CD14-positive monocyte (primary cell): Measurements from ENCODE around the gene ABCC4. TPM values are rescaled to one million over a fixed set of nuclear protein-coding genes. Genes with fewer than 3 reads are reported as not detected.
A peak's percentile ranks its signal among the peaks of the same experiment; 100 is the strongest.

Experiments used
- DNase-seq, 3 donors: peaks; one replicate each; pipeline ENCODE4 v3.0.0-alpha.2; 2011 to 2022
- H2AFZ ChIP-seq: 2 replicates; pipeline ENCODE4 v1.6.0; 2012; ENCODE audit warnings: mild to moderate bottlenecking, low read depth, low read length, inconsistent platforms; ENCODE audit not compliant: insufficient read depth, poor library complexity, severe bottlenecking
- H3K27ac ChIP-seq, 2 donors: 1 replicate in 1 of 2; 2 replicates in 1 of 2; pipeline ENCODE4 v1.5.1; 2012 to 2013; ENCODE audit warnings: low read length in 2 of 2, control low read depth in 1 of 2, inconsistent platforms in 1 of 2, low read depth in 1 of 2, mild to moderate bottlenecking in 1 of 2
- H3K27me3 ChIP-seq, 2 donors: one replicate each; pipeline versions ENCODE4 v1.6.0 to v1.6.1; 2011 to 2013; ENCODE audit warnings: low read length in 2 of 2; ENCODE audit not compliant: control insufficient read depth in 2 of 2, insufficient read depth in 2 of 2
- H3K36me3 ChIP-seq, 2 donors: replicated peaks in 1 of 2; 1 replicate in 1 of 2; 2 replicates in 1 of 2; pipeline versions ENCODE4 v1.5.1 to v1.6.1; 2012 to 2013; ENCODE audit warnings: low read length in 2 of 2, control low read depth in 1 of 2, inconsistent platforms in 1 of 2, mild to moderate bottlenecking in 1 of 2; ENCODE audit not compliant: insufficient read depth in 2 of 2, control insufficient read depth in 1 of 2
- H3K4me1 ChIP-seq, 2 donors: 1 replicate in 1 of 2; 2 replicates in 1 of 2; pipeline versions ENCODE4 v1.5.1 to v1.6.1; 2012 to 2013; ENCODE audit warnings: low read length in 2 of 2, control low read depth in 1 of 2, inconsistent platforms in 1 of 2, mild to moderate bottlenecking in 1 of 2, moderate library complexity in 1 of 2; ENCODE audit not compliant: insufficient read depth in 2 of 2, control insufficient read depth in 1 of 2
- H3K4me2 ChIP-seq: replicated peaks from 2 replicates; pipeline ENCODE3; 2012; ENCODE audit warnings: low read length, moderate library complexity, mild to moderate bottlenecking; ENCODE audit not compliant: poor library complexity, severe bottlenecking; ENCODE audit errors: extremely low read depth
- H3K4me3 ChIP-seq, 3 experiments: fragments of 200-600 bp in 1 of 3; sonication (generic) in 1 of 3; replicated peaks in 1 of 3; 1 replicate in 2 of 3; 2 replicates in 1 of 3; pipeline ENCODE4 v1.5.1; 2011 to 2013; ENCODE audit warnings: low read length in 3 of 3, mild to moderate bottlenecking in 3 of 3, control low read depth in 2 of 3, low read depth in 2 of 3, inconsistent platforms in 1 of 3, moderate library complexity in 1 of 3
- H3K79me2 ChIP-seq: 2 replicates; pipeline ENCODE4 v1.6.0; 2012; ENCODE audit warnings: mild to moderate bottlenecking, control low read depth, inconsistent platforms, low read length, moderate library complexity; ENCODE audit not compliant: insufficient read depth
- H3K9ac ChIP-seq: 2 replicates; pipeline ENCODE4 v1.6.0; 2017; ENCODE audit warnings: low read length, mild to moderate bottlenecking; ENCODE audit not compliant: insufficient read depth, poor library complexity, severe bottlenecking
- H3K9me3 ChIP-seq, 2 donors: replicated peaks in 1 of 2; 1 replicate in 1 of 2; 2 replicates in 1 of 2; pipeline versions ENCODE4 v1.5.1 to v1.6.1; 2012 to 2013; ENCODE audit warnings: low read length in 2 of 2, control low read depth in 1 of 2; ENCODE audit not compliant: control insufficient read depth in 1 of 2, insufficient read depth in 1 of 2
- H4K20me1 ChIP-seq: 2 replicates; pipeline ENCODE4 v1.6.0; 2012; ENCODE audit warnings: mild to moderate bottlenecking, low read length, control low read depth, moderate library complexity; ENCODE audit not compliant: insufficient read depth
- H3K27ac Mint-ChIP-seq, 7 donors: one replicate each; pipeline ENCODE4 v1.8.0; 2020; ENCODE audit warnings: mild to moderate bottlenecking in 7 of 7, mixed read lengths in 7 of 7, moderate library complexity in 6 of 7, inconsistent platforms in 2 of 7
- H3K27me3 Mint-ChIP-seq, 3 donors: one replicate each; pipeline ENCODE4 v1.8.0; 2021 to 2022; ENCODE audit warnings: low read depth in 3 of 3, mild to moderate bottlenecking in 3 of 3, mixed read lengths in 3 of 3, moderate library complexity in 3 of 3, inconsistent platforms in 1 of 3
- H3K36me3 Mint-ChIP-seq, 2 donors: one replicate each; pipeline ENCODE4 v1.8.0; 2020; ENCODE audit warnings: mixed read lengths in 2 of 2, inconsistent platforms in 1 of 2, mild to moderate bottlenecking in 1 of 2
- H3K4me1 Mint-ChIP-seq: one replicate; pipeline ENCODE4 v1.8.0; 2020; ENCODE audit warnings: mild to moderate bottlenecking, mixed read lengths
- H3K4me3 Mint-ChIP-seq, 2 donors: one replicate each; pipeline ENCODE4 v1.8.0; 2020; ENCODE audit warnings: mild to moderate bottlenecking in 2 of 2, mixed read lengths in 2 of 2, moderate library complexity in 1 of 2
- H3K9me3 Mint-ChIP-seq, 7 donors: one replicate each; pipeline ENCODE4 v1.8.0; 2020 to 2022; ENCODE audit warnings: mixed read lengths in 7 of 7, mild to moderate bottlenecking in 6 of 7, moderate library complexity in 6 of 7, inconsistent platforms in 2 of 7
- CTCF ChIP-seq: fragments of 200-600 bp; IDR thresholded peaks from one replicate; pipeline ENCODE4 v1.8.0; 2022; ENCODE audit warnings: antibody characterized with exemption, mild to moderate bottlenecking
- WGBS: methylation state at CpG from one replicate; pipeline ENCODE4 v1.1.5; 2013; ENCODE audit warnings: missing lambda C conversion rate; ENCODE audit not compliant: insufficient coverage; 5-methylcytosine and 5-hydroxymethylcytosine counted together
- intact Hi-C, 2 donors: fragments of 100-400 bp; cut with micrococcal nuclease; formaldehyde crosslinking; loops; one replicate each; pipeline versions ENCODE4 v1.15.0 to v1.15.1; 2023
- polyA plus RNA-seq, 3 donors: library from polyadenylated mRNA; depleted of rRNA in 1 of 3; unstranded in 2 of 3; stranded (reverse) in 1 of 3; fragments of 300-500 nt in 2 of 3; fragments of >200 nt in 1 of 3; fragmentation: Illumina TruSeq in 2 of 3; gene quantifications; 1 replicate in 2 of 3; 2 replicates in 1 of 3; pipeline ENCODE4 v1.2.3, GENCODE V29; 2012 to 2021

Gene ABCC4
- polyA plus RNA-seq, 3 donors: 0.96 to 2.5 (median 1.7) TPM

- H3K9me3 Mint-ChIP-seq: no peaks in the 10 kb centered on the region
- peaks cover 26% of the 10 kb centered on the region for H3K4me1 Mint-ChIP-seq
- TF ChIP-seq CTCF: no peak
- peaks cover 0 to 5% (median 0%) of the 10 kb centered on the region in 3 donors for H3K27me3 Mint-ChIP-seq
- peaks cover 14 to 15% of the 10 kb centered on the region in 2 donors for H3K4me1 ChIP-seq
- H3K9me3 ChIP-seq: no peaks in the 10 kb centered on the region
- 50% methylated on average over 4 of the region's 10 CpGs for WGBS
- no peak overlapping the region for H3K4me3 ChIP-seq
- H3K36me3 ChIP-seq: no peaks in the 10 kb centered on the region
- no peak overlapping the region for H3K27ac ChIP-seq
- peak; percentile 31 to 45 (median 36) for DNase-seq
- intact Hi-C loops: no loop called here
- no peak overlapping the region for H3K9ac ChIP-seq
- no peak overlapping the region for H2AFZ ChIP-seq
- peaks cover 0 to 5% of the 10 kb centered on the region in 2 donors for H3K36me3 Mint-ChIP-seq
- no peaks in the 10 kb centered on the region for H4K20me1 ChIP-seq
- H3K4me2 ChIP-seq: no peak overlapping the region
- H3K27me3 ChIP-seq: no peaks in the 10 kb centered on the region
- no peak overlapping the region for H3K27ac Mint-ChIP-seq
- no peak overlapping the region for H3K4me3 Mint-ChIP-seq
- H3K79me2 ChIP-seq: no peaks in the 10 kb centered on the region
Measured at GRCh38 chr13:95246292-95247082, 54.8 kb downstream of the ABCC4 start.

- Mint-ChIP-seq H3K27me3 (peaks cover 0 to 5% (median 0%) of the 10 kb centered on the region in 3 donors), H3K4me3 (no peak overlapping the region), H3K4me1 (peaks cover 25% of the 10 kb centered on the region), H3K9me3 (peaks cover 0 to 2% (median 0%) of the 10 kb centered on the region in 7 donors), H3K36me3 (peaks cover 0 to 5% of the 10 kb centered on the region in 2 donors), H3K27ac (peak overlapping the region in 5 of 7 donors; percentile 26 to 69 (median 49))
- Histone ChIP-seq H3K9me3 (no peaks in the 10 kb centered on the region), H3K27ac (peak overlapping the region in 1 of 2 donors; percentile 15), H3K4me1 (peaks cover 14 to 15% of the 10 kb centered on the region in 2 donors), H4K20me1 (no peaks in the 10 kb centered on the region), H3K36me3 (no peaks in the 10 kb centered on the region), H3K27me3 (no peaks in the 10 kb centered on the region), H2AFZ (no peak overlapping the region), H3K79me2 (no peaks in the 10 kb centered on the region), H3K9ac (no peak overlapping the region), H3K4me2 (no peak overlapping the region), H3K4me3 (no peak overlapping the region)
- DNase-seq: peak; percentile 2 to 15 (median 4)
- no peak for TF ChIP-seq CTCF
- intact Hi-C loops: no loop called here
- WGBS: 50% methylated on average over 1 of the region's 2 CpGs
Measured at GRCh38 chr13:95245071-95245470, 56.2 kb downstream of the ABCC4 start.
